Keratinocyte (primary cell): Measurements from ENCODE around the gene PDE1C. TPM values are rescaled to one million over a fixed set of nuclear protein-coding genes. Genes with fewer than 3 reads are reported as not detected.
A peak's percentile ranks its signal among the peaks of the same experiment; 100 is the strongest.

ENCODE experiments used
- DNase-seq: peaks from one replicate; pipeline ENCODE4 v3.0.0-alpha.2; 2011; ENCODE audit warnings: low read depth, missing footprints, low spot score
- FAIRE-seq: peaks from 2 replicates; lab custom pipeline; 2011; peaks lifted over from hg19 to GRCh38; lab: Jason Lieb, UNC
- H2AFZ ChIP-seq: 2 replicates; pipeline ENCODE4 v1.6.0; 2012; ENCODE audit warnings: low read length, control low read depth, inconsistent platforms; ENCODE audit not compliant: control insufficient read depth
- H3K27ac ChIP-seq: 2 replicates; pipeline ENCODE4 v1.5.1; 2011; ENCODE audit warnings: low read length; ENCODE audit not compliant: control insufficient read depth, insufficient read depth
- H3K27me3 ChIP-seq: 3 replicates; pipeline ENCODE4 v1.6.0; 2011; ENCODE audit warnings: low read length; ENCODE audit not compliant: control insufficient read depth, insufficient read depth; ENCODE audit errors: extremely low read depth
- H3K36me3 ChIP-seq, 2 experiments: 2 replicates in 1 of 2; 3 replicates in 1 of 2; pipeline ENCODE4 v1.5.1; 2011; ENCODE audit warnings: low read length in 2 of 2, mild to moderate bottlenecking in 1 of 2; ENCODE audit not compliant: control insufficient read depth in 2 of 2, insufficient read depth in 2 of 2; ENCODE audit errors: extremely low read depth in 1 of 2
- H3K4me1 ChIP-seq: 3 replicates; pipeline ENCODE4 v1.5.1; 2011; ENCODE audit warnings: low read length; ENCODE audit not compliant: control insufficient read depth, insufficient read depth; ENCODE audit errors: extremely low read depth
- H3K4me2 ChIP-seq: 3 replicates; pipeline ENCODE4 v1.6.0; 2011; ENCODE audit warnings: low read depth, low read length; ENCODE audit not compliant: control insufficient read depth, insufficient read depth; ENCODE audit errors: extremely low read depth
- H3K4me3 ChIP-seq, 3 experiments: fragments of 200-600 bp in 1 of 3; sonication (generic) in 1 of 3; 2 replicates in 2 of 3; 3 replicates in 1 of 3; pipeline ENCODE4 v1.5.1; 2011 to 2016; ENCODE audit warnings: low read length in 3 of 3, mild to moderate bottlenecking in 3 of 3, control low read depth in 2 of 3, inconsistent platforms in 1 of 3, low read depth in 1 of 3, mixed read lengths in 1 of 3, mixed run types in 1 of 3, moderate library complexity in 1 of 3; ENCODE audit not compliant: control insufficient read depth in 2 of 3, insufficient read depth in 2 of 3; ENCODE audit errors: extremely low read depth in 1 of 3
- H3K79me2 ChIP-seq: 2 replicates; pipeline ENCODE4 v1.6.0; 2012; ENCODE audit warnings: low read length; ENCODE audit not compliant: control insufficient read depth, insufficient read depth
- H3K9ac ChIP-seq: 3 replicates; pipeline ENCODE4 v1.6.0; 2011; ENCODE audit warnings: low read length; ENCODE audit not compliant: control insufficient read depth, insufficient read depth; ENCODE audit errors: extremely low read depth
- H3K9me1 ChIP-seq: 3 replicates; pipeline ENCODE4 v1.6.0; 2011; ENCODE audit warnings: low read length; ENCODE audit not compliant: control insufficient read depth, insufficient read depth; ENCODE audit errors: extremely low read depth
- H3K9me3 ChIP-seq: 2 replicates; pipeline ENCODE4 v1.5.1; 2012; ENCODE audit warnings: low read depth, low read length; ENCODE audit not compliant: control insufficient read depth
- H4K20me1 ChIP-seq: 3 replicates; pipeline ENCODE4 v1.6.0; 2011; ENCODE audit warnings: low read length; ENCODE audit not compliant: control insufficient read depth, insufficient read depth; ENCODE audit errors: extremely low read depth
- EZH2 ChIP-seq: IDR thresholded peaks from one replicate; pipeline ENCODE4 v1.6.1; 2012; ENCODE audit warnings: inconsistent platforms, mild to moderate bottlenecking, low read length, moderate library complexity
- dilution Hi-C: fragments of 300-500 bp; cut with MboI; formaldehyde crosslinking; loops from one replicate; pipeline ENCODE4 v1.7.0; 2020; ENCODE audit warnings: low sequenced_read_pairs; ENCODE audit not compliant: extremely low pct_ligation_motif_present
- polyA plus RNA-seq, 5 experiments: library from polyadenylated mRNA; depleted of rRNA in 3 of 5; stranded (reverse) in 3 of 5; stranded (forward) in 1 of 5; unstranded in 1 of 5; fragments of >200 nt; gene quantifications; 1 replicate in 1 of 5; 2 replicates in 3 of 5; 3 replicates in 1 of 5; pipeline versions ENCODE4 v1.2.1 to v1.2.3, GENCODE V29; 2011 to 2012; ENCODE audit warnings: missing spikeins in 2 of 5, low read depth in 1 of 5, low replicate concordance in 1 of 5
- TF ChIP-seq, protein P1 (sequence below), 3 experiments: IDR thresholded peaks in 1 of 3; conservative IDR thresholded peaks in 1 of 3; optimal IDR thresholded peaks in 1 of 3; 2 replicates in 2 of 3; 3 replicates in 1 of 3; pipeline versions ENCODE3 to v1.5.1; 2011; ENCODE audit warnings: low read length in 3 of 3, mild to moderate bottlenecking in 3 of 3, moderate library complexity in 2 of 3, control low read depth in 1 of 3, inconsistent platforms in 1 of 3; ENCODE audit not compliant: insufficient read depth in 2 of 3; ENCODE audit errors: extremely low read depth in 1 of 3

The PDE1C gene
- polyA plus RNA-seq, 1 donor (not counting 4 experiments of a cell fraction or from before 2014, with no cell fraction given): 2.5 TPM

DNA sequence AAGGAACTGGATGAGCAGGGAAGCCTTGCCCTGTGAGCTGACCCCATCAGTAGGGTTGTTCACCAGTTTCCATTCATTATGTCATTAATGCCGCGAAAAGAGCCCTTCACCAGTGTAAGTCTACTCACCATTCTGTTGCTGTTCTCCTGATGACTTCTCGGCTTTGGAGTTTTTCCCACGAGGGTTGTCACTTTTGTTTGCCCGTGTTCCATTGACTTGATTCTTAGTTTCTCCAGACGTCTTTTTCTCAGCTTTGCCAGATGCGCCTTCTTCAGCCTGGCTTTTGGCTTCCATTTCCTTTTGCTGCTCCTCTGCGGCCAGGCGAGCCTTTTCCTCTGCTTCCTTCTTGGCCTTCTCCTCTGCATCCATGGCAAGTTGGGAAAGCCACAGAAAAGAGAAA lies 254.4 kb downstream of the PDE1C start:
- Histone ChIP-seq H4K20me1 (no peaks in the 10 kb centered on the region), H3K4me2 (no peak overlapping the region), H3K27me3 (no peaks in the 10 kb centered on the region), H3K27ac (no peak overlapping the region), H3K9ac (no peak overlapping the region), H3K36me3 (no peaks in the 10 kb centered on the region), H3K4me1 (no peaks in the 10 kb centered on the region), H3K4me3 (no peak overlapping the region), H3K79me2 (no peaks in the 10 kb centered on the region), H3K9me3 (no peaks in the 10 kb centered on the region), H2AFZ (no peak overlapping the region), H3K9me1 (no peaks in the 10 kb centered on the region)
- no peak for DNase-seq
- dilution Hi-C loops: no loop called here
- TF ChIP-seq, protein P1, sequence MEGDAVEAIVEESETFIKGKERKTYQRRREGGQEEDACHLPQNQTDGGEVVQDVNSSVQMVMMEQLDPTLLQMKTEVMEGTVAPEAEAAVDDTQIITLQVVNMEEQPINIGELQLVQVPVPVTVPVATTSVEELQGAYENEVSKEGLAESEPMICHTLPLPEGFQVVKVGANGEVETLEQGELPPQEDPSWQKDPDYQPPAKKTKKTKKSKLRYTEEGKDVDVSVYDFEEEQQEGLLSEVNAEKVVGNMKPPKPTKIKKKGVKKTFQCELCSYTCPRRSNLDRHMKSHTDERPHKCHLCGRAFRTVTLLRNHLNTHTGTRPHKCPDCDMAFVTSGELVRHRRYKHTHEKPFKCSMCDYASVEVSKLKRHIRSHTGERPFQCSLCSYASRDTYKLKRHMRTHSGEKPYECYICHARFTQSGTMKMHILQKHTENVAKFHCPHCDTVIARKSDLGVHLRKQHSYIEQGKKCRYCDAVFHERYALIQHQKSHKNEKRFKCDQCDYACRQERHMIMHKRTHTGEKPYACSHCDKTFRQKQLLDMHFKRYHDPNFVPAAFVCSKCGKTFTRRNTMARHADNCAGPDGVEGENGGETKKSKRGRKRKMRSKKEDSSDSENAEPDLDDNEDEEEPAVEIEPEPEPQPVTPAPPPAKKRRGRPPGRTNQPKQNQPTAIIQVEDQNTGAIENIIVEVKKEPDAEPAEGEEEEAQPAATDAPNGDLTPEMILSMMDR (optimal IDR thresholded peaks at IDR 0.05 in 1 of 3, IDR thresholded peaks at IDR 0.05 in 1 of 3, conservative IDR thresholded peaks at IDR 0.05 in 1 of 3; ENCODE audit: extremely low read depth in 1 of 3, insufficient read depth in 2 of 3, low read length in 3 of 3): no peak
- FAIRE-seq: no peak

DNA sequence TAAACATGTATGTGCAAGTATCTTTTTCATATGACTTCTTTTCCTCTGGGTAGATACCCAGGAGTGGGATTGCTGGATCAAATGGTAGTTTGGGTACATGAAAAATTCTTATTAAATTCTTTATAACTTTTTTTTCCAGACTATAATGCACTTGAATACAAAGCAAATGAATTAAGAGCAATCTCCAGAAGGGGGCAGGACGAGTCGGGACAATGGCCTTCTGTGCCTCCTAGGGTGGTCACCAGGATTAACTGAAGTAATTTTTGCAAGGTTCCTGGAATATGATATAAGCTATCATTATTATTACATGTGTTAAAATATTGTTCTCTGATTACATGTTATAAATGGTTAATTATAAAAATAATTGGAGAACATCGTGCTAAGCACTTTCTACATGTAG lies 256.0 kb downstream of the PDE1C start:
- Histone ChIP-seq H3K4me2 (no peak overlapping the region), H2AFZ (no peak overlapping the region), H3K27ac (no peak overlapping the region), H3K9ac (no peak overlapping the region), H4K20me1 (no peaks in the 10 kb centered on the region), H3K4me1 (no peaks in the 10 kb centered on the region), H3K36me3 (no peaks in the 10 kb centered on the region), H3K4me3 (no peak overlapping the region), H3K9me1 (no peaks in the 10 kb centered on the region), H3K9me3 (no peaks in the 10 kb centered on the region), H3K27me3 (no peaks in the 10 kb centered on the region), H3K79me2 (no peaks in the 10 kb centered on the region)
- TF ChIP-seq, protein P1 (optimal IDR thresholded peaks at IDR 0.05 in 1 of 3, IDR thresholded peaks at IDR 0.05 in 1 of 3, conservative IDR thresholded peaks at IDR 0.05 in 1 of 3; ENCODE audit: extremely low read depth in 1 of 3, insufficient read depth in 2 of 3, low read length in 3 of 3): peak in 1 of 3 experiments; percentile 30
- no peak for TF ChIP-seq EZH2
- no peak for FAIRE-seq
- DNase-seq: no peak
- dilution Hi-C loops: no loop called here
